Erythroblast (primary cell): ENCODE measurements around the gene CTNNAL1.
A peak's percentile ranks its signal among the peaks of the same experiment; 100 is the strongest.
"Not testable (repeated sequence)": the region's sequence is repeated elsewhere in the genome, so short reads cannot be mapped to it uniquely, and the experiment has no call there.

Experiments used
- DNase-seq, 2 experiments: peaks; one replicate each; lab custom pipeline; 2025; lab: John Stamatoyannopoulos, UW
- GATA1 ChIP-seq: IDR thresholded peaks from 2 replicates; pipeline ENCODE4 v1.6.1; 2011; ENCODE audit warnings: low read depth, mild to moderate bottlenecking, control low read depth, low read length, moderate library complexity
- POLR2A ChIP-seq: IDR thresholded peaks from 2 replicates; pipeline ENCODE4 v1.6.1; 2011; ENCODE audit warnings: mild to moderate bottlenecking, low read length

Gene CTNNAL1

DNA sequence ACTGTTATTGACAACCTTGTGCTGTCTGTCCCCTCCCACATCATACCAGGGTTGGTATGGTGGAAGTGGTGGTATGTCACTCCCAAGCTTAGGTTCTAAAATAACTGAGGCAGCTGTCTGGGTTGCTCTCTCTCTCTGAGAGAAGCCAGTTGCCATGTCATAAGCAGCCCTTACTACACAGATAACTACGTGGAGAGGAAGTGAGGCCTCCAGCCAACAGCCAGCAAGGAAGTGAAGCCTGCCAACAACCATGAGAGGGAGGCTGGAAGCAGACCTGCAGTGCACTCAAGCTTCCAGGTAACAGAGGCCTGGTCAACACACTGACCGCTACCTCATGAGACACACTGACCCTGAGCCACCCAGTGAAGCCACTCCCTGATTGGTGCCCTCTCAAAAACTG, 18.6 kb downstream of the CTNNAL1 start:
- TF ChIP-seq GATA1, result no peak
- no peak for TF ChIP-seq POLR2A
- DNase-seq, result peak; percentile 38 to 61

DNA sequence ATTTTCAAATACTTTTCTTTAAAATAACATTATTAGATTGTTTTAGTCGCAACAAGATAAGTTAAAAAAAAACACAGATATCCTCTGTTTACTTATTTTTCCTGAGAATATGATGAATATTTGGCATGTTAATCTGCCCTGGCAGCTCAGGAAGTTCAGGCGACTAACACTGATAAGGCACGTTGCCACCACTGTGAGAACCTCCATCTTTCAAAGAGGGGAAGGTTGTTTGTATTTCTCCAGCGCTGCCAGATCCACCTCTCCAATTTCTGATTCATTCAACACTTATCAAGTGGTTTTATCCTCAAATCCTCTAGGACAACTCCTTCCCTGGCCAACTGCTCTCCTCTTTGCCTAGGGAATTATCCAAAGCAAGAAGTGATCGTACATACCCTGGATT, 21.8 kb downstream of the CTNNAL1 start:
- no peak for TF ChIP-seq GATA1
- TF ChIP-seq POLR2A, result no peak
- no peak for DNase-seq

DNA sequence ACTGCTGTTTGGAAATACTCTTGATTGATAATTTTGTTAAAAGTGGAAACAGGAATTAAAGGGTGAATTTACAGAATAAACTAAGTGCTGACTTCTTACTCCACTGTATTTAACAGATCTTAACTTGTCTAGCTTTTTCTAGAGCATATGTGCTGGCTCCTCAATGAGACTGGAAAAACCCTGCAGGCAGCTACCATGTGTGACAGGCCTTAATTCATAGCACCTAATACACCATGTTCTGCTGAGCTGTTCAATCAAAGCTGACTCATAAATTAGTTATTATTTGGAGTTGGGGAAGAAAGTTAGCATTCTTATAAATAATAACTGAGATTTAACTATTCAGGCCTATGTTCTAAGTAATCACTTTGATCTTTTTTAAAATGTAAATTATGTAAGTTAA, 29.4 kb downstream of the CTNNAL1 start:
- DNase-seq, result no peak
- TF ChIP-seq POLR2A (no peak), GATA1 (no peak)

DNA sequence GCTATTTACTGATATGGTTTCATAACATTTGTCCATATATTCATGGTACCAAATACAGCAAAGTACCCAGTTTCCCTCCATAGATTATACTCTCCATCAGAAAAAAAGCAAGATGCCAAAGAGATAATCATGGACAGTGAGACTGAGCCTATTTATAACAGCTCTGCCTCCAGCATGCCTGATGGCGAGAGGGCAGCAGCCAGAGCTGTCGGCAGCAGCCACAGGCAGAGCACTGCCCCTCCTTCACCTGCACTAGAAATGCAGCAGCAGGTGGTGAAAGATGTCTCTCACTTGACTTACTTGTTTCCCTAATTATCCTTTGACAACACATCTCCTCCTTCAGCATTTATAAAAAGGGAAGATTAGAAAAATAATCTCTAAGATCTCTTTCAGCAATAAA, 32.4 kb downstream of the CTNNAL1 start:
- TF ChIP-seq GATA1 (no peak), POLR2A (no peak)
- DNase-seq, result no peak

DNA sequence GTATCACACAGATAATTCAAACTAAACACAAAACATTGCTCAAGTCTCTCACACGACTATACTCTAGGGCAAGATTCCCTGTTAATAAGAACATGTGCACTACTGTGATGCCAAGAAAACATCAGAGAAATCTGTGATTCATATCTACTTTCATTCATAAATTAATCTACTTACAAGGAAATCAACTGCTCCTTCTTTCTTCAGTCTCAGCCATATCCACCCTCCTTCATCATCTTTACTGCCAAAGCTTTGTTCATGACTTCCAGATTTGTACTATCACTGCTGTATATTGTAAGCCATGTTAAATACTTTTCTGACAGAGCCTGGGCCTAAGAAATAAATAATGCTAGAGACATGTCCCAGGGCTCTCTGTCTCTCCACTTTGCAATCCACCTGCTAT, 35.1 kb downstream of the CTNNAL1 start:
- TF ChIP-seq GATA1 (no peak), POLR2A (no peak)
- no peak for DNase-seq

DNA sequence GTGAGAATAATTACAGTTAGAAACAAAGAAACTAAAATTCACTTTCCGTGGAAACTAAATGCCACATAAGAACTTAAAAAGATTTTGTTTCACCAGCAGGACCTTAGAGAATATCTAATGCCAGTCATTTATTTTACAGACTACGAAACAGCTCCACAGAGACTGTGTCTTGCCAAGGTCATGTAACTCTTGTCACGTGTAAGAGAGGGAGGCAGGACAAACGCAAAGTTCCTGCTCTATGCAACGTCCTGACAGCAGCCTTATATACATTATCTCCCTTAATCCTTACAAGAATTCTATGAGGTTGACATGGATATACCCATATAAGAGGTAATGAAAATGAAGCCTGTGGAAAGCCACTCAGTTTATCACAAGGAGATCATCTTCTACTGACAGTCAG, 39.4 kb downstream of the CTNNAL1 start:
- TF ChIP-seq POLR2A, result no peak
- no peak for TF ChIP-seq GATA1
- no peak for DNase-seq

DNA sequence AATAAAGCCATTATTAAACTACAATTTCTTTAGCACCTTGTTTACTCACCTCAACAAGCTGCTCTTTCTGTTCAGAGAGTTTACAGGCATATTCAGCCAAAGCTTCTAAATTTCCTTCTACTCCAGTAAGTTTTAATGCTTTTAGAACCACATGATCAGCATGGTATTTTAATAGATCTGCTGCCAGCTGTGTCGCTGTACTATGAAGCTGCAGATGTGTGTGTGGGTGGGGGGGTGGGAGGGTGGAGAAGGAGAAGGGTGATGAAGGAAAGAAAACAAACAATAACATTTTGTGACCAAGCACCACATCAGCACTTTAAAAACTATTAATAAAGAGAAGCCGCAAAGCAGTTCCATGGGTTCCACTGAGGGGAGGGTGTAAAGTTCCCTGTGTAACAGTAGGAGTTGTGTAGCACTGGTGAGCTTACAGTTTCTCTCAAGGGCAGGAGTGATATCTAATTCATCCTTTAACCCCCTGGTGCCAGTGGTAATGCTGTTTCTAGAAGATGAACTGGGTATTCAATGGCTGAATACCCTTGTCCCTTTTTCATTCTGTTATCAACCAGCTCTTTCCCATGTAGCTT, 40.6 kb downstream of the CTNNAL1 start:
- TF ChIP-seq GATA1 (no peak), POLR2A (no peak)
- DNase-seq, result no peak

DNA sequence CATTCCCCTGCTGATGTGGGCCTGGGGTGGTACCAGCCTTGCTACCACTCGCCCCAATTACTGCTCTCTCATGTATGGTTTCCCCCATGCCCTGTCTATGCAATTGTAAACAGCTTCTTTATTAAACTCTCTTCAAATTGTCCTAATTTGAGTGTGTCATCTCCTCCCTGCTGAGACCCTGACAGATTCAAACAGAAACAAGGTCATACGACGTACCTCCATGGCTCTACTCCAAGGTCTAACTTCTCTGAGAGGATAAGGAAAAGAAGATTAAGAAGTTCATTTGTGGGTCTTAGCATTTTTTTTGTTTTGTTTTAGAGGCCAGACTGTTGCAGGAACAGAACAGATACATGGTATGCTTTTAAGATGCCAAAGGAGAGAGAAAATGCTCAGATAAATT, 41.1 kb downstream of the CTNNAL1 start:
- DNase-seq, result no peak
- TF ChIP-seq GATA1, result no peak
- no peak for TF ChIP-seq POLR2A

DNA sequence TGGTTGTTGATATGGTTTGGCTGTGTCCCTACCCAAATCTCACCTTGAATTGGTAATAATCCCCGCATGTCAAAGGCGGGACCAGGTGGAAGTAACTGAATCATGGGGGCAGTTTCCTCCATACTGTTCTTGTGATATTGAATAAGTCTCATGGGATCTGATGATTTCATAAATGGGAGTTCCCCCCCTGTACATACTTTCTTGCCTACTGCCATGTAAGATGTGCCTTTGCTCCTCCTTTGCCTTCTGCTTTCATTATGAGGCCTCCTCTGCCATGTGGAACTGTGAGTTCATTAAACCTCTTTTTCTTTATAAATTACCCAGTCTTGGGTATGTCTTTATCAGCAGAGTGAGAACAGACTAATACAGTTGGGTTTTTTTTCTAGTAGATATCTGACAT, 41.9 kb downstream of the CTNNAL1 start:
- not testable (repeated sequence) for DNase-seq

DNA sequence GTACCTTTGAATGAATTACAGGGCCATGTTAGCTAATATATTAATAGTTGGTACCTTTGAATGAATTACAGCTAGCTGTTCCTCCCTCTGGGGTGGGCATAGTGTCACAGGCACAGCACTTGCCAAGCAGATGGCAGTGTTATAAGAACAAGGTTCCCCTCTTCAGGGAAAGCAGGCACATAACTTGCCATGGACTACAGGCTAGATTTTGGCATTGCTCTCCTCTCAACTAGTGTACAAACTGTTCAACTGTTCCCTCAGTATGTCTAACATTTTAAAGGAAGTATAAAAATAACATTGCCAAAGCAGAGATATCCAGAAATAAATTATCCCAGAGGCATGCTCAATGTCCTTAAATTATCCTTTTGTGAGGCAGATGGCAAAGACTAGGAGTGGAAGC, 45.4 kb downstream of the CTNNAL1 start:
- DNase-seq, result no peak
- TF ChIP-seq POLR2A, result no peak
- TF ChIP-seq GATA1, result no peak

DNA sequence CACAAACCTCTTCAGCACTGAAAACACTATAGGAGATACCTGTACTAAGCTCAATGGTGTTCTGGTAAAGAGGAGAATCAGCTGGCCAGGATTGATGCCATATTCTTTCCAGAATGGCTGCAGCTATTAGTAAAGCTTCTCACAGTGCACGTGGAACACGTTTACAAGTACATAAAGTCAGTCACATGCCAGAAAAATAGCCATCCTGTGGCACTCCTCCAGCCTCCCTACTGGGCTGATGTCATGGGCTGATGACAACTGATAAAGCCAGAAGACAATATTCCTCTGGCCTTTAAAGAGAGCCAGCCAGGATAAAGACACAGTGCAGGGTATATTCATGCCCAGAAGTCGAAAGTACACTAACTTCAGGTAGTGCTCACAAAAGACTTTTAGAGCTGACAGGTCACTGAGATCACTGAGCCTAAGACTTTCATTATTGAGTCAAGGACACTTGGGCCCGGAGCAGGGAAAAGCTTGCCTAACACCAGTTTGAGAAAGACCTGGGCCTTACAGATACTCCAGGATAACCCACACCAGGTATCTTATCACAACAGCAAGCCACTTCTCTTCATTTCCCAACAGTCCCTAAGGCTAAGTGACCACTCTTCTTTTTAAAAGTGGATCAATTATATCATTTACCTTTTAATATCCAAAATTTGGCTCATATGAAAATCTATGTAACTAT, 49.7 kb downstream of the CTNNAL1 start:
- peak; percentile 61 to 72 for DNase-seq
- TF ChIP-seq POLR2A (no peak), GATA1 (no peak)

DNA sequence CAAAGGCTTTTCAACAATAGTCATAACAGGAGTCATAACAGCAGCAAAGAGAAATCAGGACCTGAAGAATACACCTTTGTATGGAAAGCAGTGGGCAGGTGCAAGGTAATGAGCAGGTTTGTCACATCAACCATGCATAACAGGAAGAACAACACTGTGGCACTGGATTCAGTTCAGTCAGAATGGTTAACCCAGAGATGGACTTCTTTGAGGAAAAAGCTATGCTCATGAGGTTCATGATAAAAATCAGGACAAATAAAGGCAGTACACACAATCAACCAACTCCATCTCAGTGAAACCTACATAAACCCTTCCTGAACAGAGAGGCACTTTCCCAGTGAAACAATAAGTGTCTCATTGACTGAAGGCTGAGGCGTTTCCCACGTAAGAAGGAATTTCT, 52.1 kb downstream of the CTNNAL1 start:
- TF ChIP-seq GATA1 (no peak), POLR2A (no peak)
- no peak for DNase-seq

DNA sequence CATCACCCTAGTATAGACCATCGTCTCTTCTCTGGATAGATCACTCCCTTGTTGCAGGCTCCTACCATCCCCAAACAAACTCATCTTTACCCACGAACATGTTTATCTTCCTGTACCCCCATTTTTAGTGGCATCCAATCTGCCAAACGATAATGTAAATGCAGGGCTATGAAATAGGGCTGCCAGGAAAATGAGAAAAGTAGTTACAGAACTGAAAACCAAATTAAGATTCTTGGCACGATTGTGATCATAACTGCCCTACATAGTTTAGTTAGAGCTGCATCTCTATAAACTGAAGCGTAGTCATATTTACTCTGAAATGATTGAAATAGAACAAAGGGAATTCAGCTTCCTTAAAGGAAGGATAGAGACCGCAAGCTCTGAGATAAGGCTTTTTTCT, 53.0 kb downstream of the CTNNAL1 start:
- TF ChIP-seq GATA1, result no peak
- no peak for TF ChIP-seq POLR2A

DNA sequence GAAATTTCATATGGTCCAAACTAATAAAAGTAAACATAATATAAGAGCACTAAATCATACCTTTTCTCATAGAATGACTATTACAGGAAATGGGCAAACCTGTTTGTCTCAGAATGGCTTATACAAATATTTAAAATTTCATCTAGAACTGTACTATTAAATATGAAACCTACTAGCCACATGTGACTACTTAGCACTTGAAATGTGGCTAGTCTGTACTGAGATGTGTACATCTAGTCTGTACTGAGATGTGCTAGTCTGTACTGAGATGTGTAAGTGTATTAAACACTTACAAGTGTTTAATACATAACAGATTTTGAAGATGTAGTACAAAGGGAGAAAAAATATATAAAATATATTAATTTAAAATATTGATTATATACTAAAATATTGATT, 56.7 kb downstream of the CTNNAL1 start:
- no peak for DNase-seq
- no peak for TF ChIP-seq POLR2A
- TF ChIP-seq GATA1, result no peak

More for the DNA sequence above, 53.0 kb downstream of the CTNNAL1 start:
- DNase-seq, result no peak
